HepG2 (cell line): ENCODE results near the gene SPINK4. TPM values are rescaled to one million over a fixed set of nuclear protein-coding genes. Genes with fewer than 3 reads are reported as not detected.

ENCODE experiments used
- ATAC-seq: fragments of 200-7000 bp; cut with Tn5 transposase; 3 replicates; pipeline ENCODE4 v1.9.1; 2020; ENCODE audit warnings: mild to moderate bottlenecking, moderate library complexity
- BruUV-seq: library from RNA; stranded (reverse); fragments of 400-500 nt; replicated peaks from 2 replicates; lab custom pipeline; 2021; lab: Mats Ljungman, UMichigan
- CTCF ChIA-PET: fragments of 300-600 bp; formaldehyde crosslinking; extraction: SDS; loops from one replicate; lab custom pipeline; 2021; ENCODE audit warnings: low total read pairs, inconsistent platforms, low intra/inter-chr PET ratio; lab: Yijun Ruan, JAX
- POLR2A ChIA-PET: fragments of 350-600 bp; sonication (Branson Sonifier 250); formaldehyde crosslinking; loops from one replicate; lab custom pipeline; 2020; ENCODE audit warnings: antibody characterized with exemption, inconsistent platforms; lab: Yijun Ruan, JAX
- DNase-seq: peaks from one replicate; pipeline ENCODE4 v3.0.0-alpha.2; 2015; ENCODE audit warnings: low spot score
- FAIRE-seq: peaks from 3 replicates; lab custom pipeline; 2011; peaks lifted over from hg19 to GRCh38; lab: Jason Lieb, UNC
- H2AFZ ChIP-seq: one replicate; pipeline ENCODE4 v1.6.1; 2011; ENCODE audit warnings: low read length, inconsistent platforms
- H3K27ac ChIP-seq: fragments of 300-600 bp; 3 replicates; pipeline ENCODE4 v1.8.0; 2011; ENCODE audit warnings: mixed run types, mild to moderate bottlenecking, mixed read lengths, low read length, inconsistent platforms; ENCODE audit not compliant: insufficient read depth; ENCODE audit errors: extremely low read length
- H3K27me3 ChIP-seq, 2 experiments: fragments of 200-600 bp in 1 of 2; 2 replicates in 1 of 2; 3 replicates in 1 of 2; pipeline versions ENCODE4 v1.6.0 to v1.8.0; 2011; ENCODE audit warnings: low read length in 2 of 2, mild to moderate bottlenecking in 2 of 2, moderate library complexity in 2 of 2, inconsistent platforms in 1 of 2; ENCODE audit not compliant: insufficient read depth in 2 of 2, control insufficient read depth in 1 of 2
- H3K36me3 ChIP-seq, 2 experiments: fragments of 200-600 bp in 1 of 2; replicated peaks in 1 of 2; 2 replicates in 1 of 2; 3 replicates in 1 of 2; pipeline versions ENCODE4 v1.5.1 to v1.8.0; 2011; ENCODE audit warnings: low read length in 2 of 2, inconsistent platforms in 1 of 2; ENCODE audit not compliant: insufficient read depth in 2 of 2, control insufficient read depth in 1 of 2
- H3K4me1 ChIP-seq: 2 replicates; pipeline ENCODE4 v1.5.1; 2012; ENCODE audit warnings: low read length, inconsistent platforms; ENCODE audit not compliant: insufficient read depth
- H3K4me2 ChIP-seq: 2 replicates; pipeline ENCODE4 v1.6.0; 2011; ENCODE audit warnings: low read depth, low read length, inconsistent platforms
- H3K4me3 ChIP-seq, 3 experiments: fragments of 200-600 bp in 1 of 3; sonication (generic), shearing (Covaris generic) in 1 of 3; replicated peaks in 1 of 3; 2 replicates each; pipeline ENCODE4 v1.5.1; 2011 to 2016; ENCODE audit warnings: low read length in 3 of 3, inconsistent platforms in 2 of 3, low read depth in 2 of 3, mild to moderate bottlenecking in 2 of 3, control low read depth in 1 of 3, mixed read lengths in 1 of 3; ENCODE audit not compliant: insufficient read depth in 1 of 3
- H3K79me2 ChIP-seq: one replicate; pipeline ENCODE4 v1.6.1; 2011; ENCODE audit warnings: low read length, inconsistent platforms; ENCODE audit not compliant: insufficient read depth
- H3K9ac ChIP-seq: 2 replicates; pipeline ENCODE4 v1.6.0; 2011; ENCODE audit warnings: mild to moderate bottlenecking, low read depth, low read length, inconsistent platforms; ENCODE audit not compliant: insufficient read depth
- H3K9me3 ChIP-seq: 2 replicates; pipeline ENCODE4 v1.5.1; 2012; ENCODE audit warnings: mild to moderate bottlenecking, low read length
- H4K20me1 ChIP-seq: 2 replicates; pipeline ENCODE4 v1.6.0; 2011; ENCODE audit warnings: inconsistent platforms, mild to moderate bottlenecking, low read length, moderate library complexity; ENCODE audit not compliant: insufficient read depth
- CTCF ChIP-seq: sonication (generic); formaldehyde crosslinking; IDR thresholded peaks from 2 replicates; pipeline ENCODE4 v1.5.0; 2020; ENCODE audit warnings: mild to moderate bottlenecking, missing genetic modification reagents, moderate library complexity
- ETV5 ChIP-seq: IDR thresholded peaks from 2 replicates; pipeline ENCODE4 v1.6.1; 2018; ENCODE audit warnings: missing biosample characterization, missing genetic modification reagents, inconsistent platforms, borderline replicate concordance
- MAFK ChIP-seq, 2 experiments: IDR thresholded peaks in 1 of 2; conservative IDR thresholded peaks in 1 of 2; 2 replicates each; pipeline ENCODE4 v1.6.1; 2011; ENCODE audit warnings: improper control_type of control experiment in 2 of 2, low read length in 2 of 2
- STAG1 ChIP-seq: sonication (generic); formaldehyde crosslinking; IDR thresholded peaks from 2 replicates; pipeline ENCODE4 v1.4.0; 2020; ENCODE audit warnings: missing genetic modification reagents
- XRCC5 ChIP-seq: fragments of 200-400 bp; formaldehyde crosslinking; optimal IDR thresholded peaks from 2 replicates; pipeline ENCODE3; 2017; ENCODE audit warnings: mild to moderate bottlenecking, low read length
- ZNF407 ChIP-seq: sonication (generic); formaldehyde crosslinking; IDR thresholded peaks from one replicate; pipeline ENCODE4 v1.5.1; 2020; ENCODE audit warnings: mild to moderate bottlenecking, missing genetic modification reagents; ENCODE audit errors: not compliant biosample characterization
- WGBS: methylation state at CpG from one replicate; pipeline ENCODE4 v1.1.6; 2017; ENCODE audit warnings: low lambda C conversion rate; 5-methylcytosine and 5-hydroxymethylcytosine counted together
- in situ Hi-C: cut with HindIII; loops from 2 replicates; pipeline ENCODE4 v1.10.0; 2017; ENCODE audit warnings: low pct_unique_long_range_greater_than_20kb; ENCODE audit not compliant: extremely low pct_ligation_motif_present
- intact Hi-C: fragments of 100-400 bp; cut with micrococcal nuclease; formaldehyde crosslinking; loops from one replicate; pipeline ENCODE4 v1.10.0; 2022; ENCODE audit not compliant: unreplicated experiment
- polyA plus RNA-seq, 8 experiments: library from polyadenylated mRNA; depleted of rRNA in 3 of 8; stranded (reverse) in 7 of 8; unstranded in 1 of 8; fragments of >200 nt; fragmentation: Illumina TruSeq in 4 of 8; extraction: Trizol in 4 of 8; gene quantifications; 2 replicates each; pipeline versions ENCODE4 v1.2.1 to v1.2.3, GENCODE V29; 2011 to 2016; ENCODE audit warnings: low read depth in 4 of 8, missing spikeins in 1 of 8, mixed read lengths in 1 of 8; ENCODE audit not compliant: insufficient read depth in 1 of 8
- total RNA-seq, 5 experiments: library from RNA; depleted of rRNA; stranded (reverse); fragments of >200 nt; fragmentation: Illumina TruSeq; extraction: Trizol; gene quantifications; 2 replicates each; pipeline ENCODE4 v1.2.3, GENCODE V29; 2016; ENCODE audit warnings: low read depth in 1 of 5

SPINK4 gene
- total and polyA plus RNA-seq, 2 of the 13 experiments (the other 11 are each of a cell fraction or from before 2014, with no cell fraction given), result 0.53 to 3.4 TPM

GRCh38 chr9:33210006-33210715 lies 29.8 kb upstream of the SPINK4 start (continued):
- no peak for TF ChIP-seq ETV5 (CRISPR knock-in tag)
- no peak for TF ChIP-seq XRCC5

GRCh38 chr9:33211695-33212393 lies 28.1 kb upstream of the SPINK4 start:
- DNase-seq (no peak), ATAC-seq (no peak), FAIRE-seq (no peak)
- intact Hi-C loops (no loop called here), in situ Hi-C loops (no loop called here)
- peaks cover 0 to 5% of the 10 kb centered on the region in 2 experiments; a peak in 1 of 5 replicates for H3K27me3 ChIP-seq
- no peak overlapping the region for H2AFZ ChIP-seq
- H4K20me1 ChIP-seq, result no peaks in the 10 kb centered on the region
- ChIA-PET CTCF (no interaction called here), POLR2A (no interaction called here)
- no peak overlapping the region for H3K27ac ChIP-seq
- no peak overlapping the region for H3K4me2 ChIP-seq
- no peak overlapping the region for H3K4me3 ChIP-seq
- H3K9me3 ChIP-seq, result no peaks in the 10 kb centered on the region
- WGBS, result 28% methylated on average over 3 of the region's 3 CpGs
- H3K36me3 ChIP-seq, result no peaks in the 10 kb centered on the region
- no peaks in the 10 kb centered on the region for H3K4me1 ChIP-seq
- H3K9ac ChIP-seq, result no peak overlapping the region
- no peaks in the 10 kb centered on the region for H3K79me2 ChIP-seq
- BruUV-seq, result no TSS peak
- TF ChIP-seq STAG1 (CRISPR knock-in tag), result 0 out of 2 replicates have a peak, but pooled peaks have one; percentile 3
- 0 out of 4 replicates have a peak, but pooled peaks of 1 of the 2 experiments have one; percentile 3 for TF ChIP-seq MAFK (conservative IDR thresholded peaks at IDR 0.05 in 1 of 2, IDR thresholded peaks at IDR 0.05 in 1 of 2; ENCODE audit: low read length in 2 of 2)
- TF ChIP-seq CTCF, result peak; percentile 15; the same call in 1 of the 2 replicates
- no peak for TF ChIP-seq ZNF407
